Neural crest cell (in vitro differentiated cells): ENCODE results near the gene TAF7. TPM values are rescaled to one million over a fixed set of nuclear protein-coding genes. Genes with fewer than 3 reads are reported as not detected.
"Not testable (repeated sequence)": the region's sequence is repeated elsewhere in the genome, so short reads cannot be mapped to it uniquely, and the experiment has no call there.

Experiments used
- DNase-seq: peaks from one replicate; pipeline ENCODE4 v3.0.0; 2021; ENCODE audit warnings: low read depth, mixed read lengths, low spot score
- H3K27ac Mint-ChIP-seq: one replicate; pipeline ENCODE4 v1.8.0; 2021; ENCODE audit warnings: mild to moderate bottlenecking, mixed read lengths; ENCODE audit not compliant: unreplicated experiment
- H3K27me3 Mint-ChIP-seq: 2 replicates; pipeline ENCODE4 v1.8.0; 2021; ENCODE audit warnings: low read depth, mild to moderate bottlenecking, mixed read lengths
- H3K36me3 Mint-ChIP-seq: 2 replicates; pipeline ENCODE4 v1.8.0; 2021; ENCODE audit warnings: low read depth, mild to moderate bottlenecking, mixed read lengths
- H3K4me1 Mint-ChIP-seq: 2 replicates; pipeline ENCODE4 v1.8.0; 2021; ENCODE audit warnings: mixed read lengths
- H3K4me3 Mint-ChIP-seq: one replicate; pipeline ENCODE4 v1.8.0; 2021; ENCODE audit warnings: mild to moderate bottlenecking, mixed read lengths
- H3K9me3 Mint-ChIP-seq: 2 replicates; pipeline ENCODE4 v1.8.0; 2021; ENCODE audit warnings: mixed read lengths
- CTCF ChIP-seq: fragments of 200-600 bp; sonication (generic); conservative IDR thresholded peaks from 2 replicates; pipeline ENCODE4 v1.5.0; 2021; ENCODE audit warnings: antibody characterized with exemption, mild to moderate bottlenecking
- total RNA-seq: library from RNA; stranded (reverse); gene quantifications from 2 replicates; pipeline ENCODE4 v1.2.1, GENCODE V29; 2021

Gene TAF7
- total RNA-seq, 1 donor from 2014 or later = 100 TPM

- Mint-ChIP-seq H3K4me3 (no peak within 1 kb of the TSS), H3K27me3 (no peaks in the 10 kb centered on the region)
- TF ChIP-seq CTCF = peak; percentile 56
Observed at GRCh38 chr5:141343242-141343952, 22.8 kb upstream of the TAF7 start, which contains the start of gene PCDHGA3. TSS of gene PCDHGA3 (plus strand) at chr5:141343829. CDS start at chr5:141344034, 205 bp downstream.

GRCh38 chr5:141342773-141343172 is 22.2 kb upstream of the TAF7 start:
- TF ChIP-seq CTCF = no peak
- no peaks in the 10 kb centered on the region for H3K4me1 Mint-ChIP-seq
- H3K9me3 Mint-ChIP-seq = peaks cover 29% of the 10 kb centered on the region
- no peaks in the 10 kb centered on the region for H3K27me3 Mint-ChIP-seq
- no peak overlapping the region for H3K4me3 Mint-ChIP-seq
- H3K27ac Mint-ChIP-seq = no peak overlapping the region
- DNase-seq = no peak
- peaks cover 19% of the 10 kb centered on the region for H3K36me3 Mint-ChIP-seq

More at GRCh38 chr5:141343242-141343952, 22.8 kb upstream of the TAF7 start, which contains the start of gene PCDHGA3:
- DNase-seq = no peak
- H3K4me1 Mint-ChIP-seq = no peaks in the 10 kb centered on the region
- peaks cover 13% of the 10 kb centered on the region for H3K36me3 Mint-ChIP-seq
- H3K9me3 Mint-ChIP-seq = peaks cover 25% of the 10 kb centered on the region
- no peak within 1 kb of the TSS for H3K27ac Mint-ChIP-seq

GRCh38 chr5:141340781-141341354 is 20.3 kb upstream of the TAF7 start:
- not testable (repeated sequence) for H3K27me3 Mint-ChIP-seq, H3K4me1 Mint-ChIP-seq, DNase-seq, H3K27ac Mint-ChIP-seq, H3K4me3 Mint-ChIP-seq
- peaks cover 30% of the 10 kb centered on the region for H3K9me3 Mint-ChIP-seq
- H3K36me3 Mint-ChIP-seq = peaks cover 22% of the 10 kb centered on the region

- Mint-ChIP-seq H3K27ac (peak within 1 kb of the TSS; percentile 19), H3K9me3 (peaks cover 28% of the 10 kb centered on the region), H3K4me1 (no peaks in the 10 kb centered on the region), H3K27me3 (no peaks in the 10 kb centered on the region), H3K4me3 (no peak within 1 kb of the TSS), H3K36me3 (peaks cover 18% of the 10 kb centered on the region)
- DNase-seq = no peak
- TF ChIP-seq CTCF = peak; percentile 34
Observed at GRCh38 chr5:141338538-141339306, 18.1 kb upstream of the TAF7 start, which contains the start of gene PCDHGA2. TSS of gene PCDHGA2 (plus strand) at chr5:141338760.

GRCh38 chr5:141332571-141332970 is 12.0 kb upstream of the TAF7 start:
- H3K27ac Mint-ChIP-seq, H3K4me1 Mint-ChIP-seq, H3K4me3 Mint-ChIP-seq, DNase-seq, H3K27me3 Mint-ChIP-seq: not testable (repeated sequence)
- Mint-ChIP-seq H3K36me3 (peaks cover 23% of the 10 kb centered on the region), H3K9me3 (peaks cover 20% of the 10 kb centered on the region)

GRCh38 chr5:141330299-141331080 is 9.9 kb upstream of the TAF7 start, which contains the start of gene PCDHGA1:
TSS of gene PCDHGA1 (plus strand) at chr5:141330514.
- DNase-seq = no peak
- no peak within 1 kb of the TSS for H3K4me3 Mint-ChIP-seq
- peak; percentile 34 for TF ChIP-seq CTCF
- H3K27ac Mint-ChIP-seq = no peak within 1 kb of the TSS
- peaks cover 15% of the 10 kb centered on the region for H3K9me3 Mint-ChIP-seq
- H3K4me1 Mint-ChIP-seq = no peaks in the 10 kb centered on the region
- H3K36me3 Mint-ChIP-seq = peaks cover 21% of the 10 kb centered on the region
- peaks cover 2% of the 10 kb centered on the region for H3K27me3 Mint-ChIP-seq
